Right ventricle myocardium superior (tissue), 1 donor: Measurements from ENCODE around the gene CARM1. TPM values are rescaled to one million over a fixed set of nuclear protein-coding genes. Genes with fewer than 3 reads are reported as not detected.
A peak's percentile ranks its signal among the peaks of the same experiment; 100 is the strongest.
"Not testable (repeated sequence)": the region's sequence is repeated elsewhere in the genome, so short reads cannot be mapped to it uniquely, and the experiment has no call there.

Experiments used
- ATAC-seq: fragments of 200-7000 bp; cut with Tn5 transposase; one replicate; pipeline ENCODE4 v1.9.1; 2020; ENCODE audit warnings: mild to moderate bottlenecking; ENCODE audit not compliant: poor library complexity
- DNase-seq: peaks from one replicate; pipeline ENCODE4 v3.0.0-alpha.2; 2020
- intact Hi-C: fragments of 100-400 bp; cut with DNase I; formaldehyde crosslinking; loops from one replicate; pipeline ENCODE4 v1.11.2; 2022
- total RNA-seq: library from RNA; stranded (reverse); fragmentation: NEBNext Ultra II Directional; extraction: Animal tissue kit (Norgen Biotek cat#: 25700); gene quantifications from one replicate; pipeline ENCODE4 v1.2.1, GENCODE V29; 2021
- donor health status: DM: no; HTN: yes; CAD: no; lungs with severe emphysema.

CARM1 gene
- total RNA-seq, 1 donor from 2014 or later: 29.9 TPM

DNA sequence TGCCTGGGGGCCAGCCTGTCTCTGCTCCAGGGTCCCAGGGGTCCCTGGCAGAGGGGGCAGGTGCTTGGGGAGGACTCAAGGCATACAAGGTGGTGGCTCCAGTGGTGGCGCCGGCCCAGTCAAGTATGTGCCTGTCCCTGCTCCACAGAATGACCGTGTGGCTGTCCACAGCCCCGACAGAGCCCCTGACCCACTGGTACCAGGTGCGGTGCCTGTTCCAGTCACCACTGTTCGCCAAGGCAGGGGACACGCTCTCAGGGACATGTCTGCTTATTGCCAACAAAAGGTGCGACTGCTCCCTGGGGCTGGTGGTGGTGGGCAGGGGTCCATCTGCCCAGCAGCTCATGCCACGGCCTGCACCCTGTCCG is 48.9 kb downstream of the CARM1 start:
- intact Hi-C loops: no loop called here
- ATAC-seq: no peak

DNA sequence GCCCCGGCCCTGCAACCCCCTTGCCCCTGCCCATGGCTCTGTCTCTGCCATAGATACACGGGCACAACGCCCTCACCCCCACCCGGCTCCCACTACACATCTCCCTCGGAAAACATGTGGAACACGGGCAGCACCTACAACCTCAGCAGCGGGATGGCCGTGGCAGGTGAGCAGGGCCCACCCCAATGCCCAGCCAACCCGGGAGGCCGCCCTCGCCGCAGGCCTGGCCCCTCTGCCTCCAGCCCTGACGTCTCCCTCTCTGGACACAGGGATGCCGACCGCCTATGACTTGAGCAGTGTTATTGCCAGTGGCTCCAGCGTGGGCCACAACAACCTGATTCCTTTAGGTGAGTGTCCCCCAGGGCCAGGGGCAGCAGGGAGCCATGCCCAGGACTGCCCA is 49.4 kb downstream of the CARM1 start:
- ATAC-seq (no peak), DNase-seq (no peak)
- intact Hi-C loops: no loop called here

More for the DNA sequence above, 48.9 kb downstream of the CARM1 start:
- no peak for DNase-seq

DNA sequence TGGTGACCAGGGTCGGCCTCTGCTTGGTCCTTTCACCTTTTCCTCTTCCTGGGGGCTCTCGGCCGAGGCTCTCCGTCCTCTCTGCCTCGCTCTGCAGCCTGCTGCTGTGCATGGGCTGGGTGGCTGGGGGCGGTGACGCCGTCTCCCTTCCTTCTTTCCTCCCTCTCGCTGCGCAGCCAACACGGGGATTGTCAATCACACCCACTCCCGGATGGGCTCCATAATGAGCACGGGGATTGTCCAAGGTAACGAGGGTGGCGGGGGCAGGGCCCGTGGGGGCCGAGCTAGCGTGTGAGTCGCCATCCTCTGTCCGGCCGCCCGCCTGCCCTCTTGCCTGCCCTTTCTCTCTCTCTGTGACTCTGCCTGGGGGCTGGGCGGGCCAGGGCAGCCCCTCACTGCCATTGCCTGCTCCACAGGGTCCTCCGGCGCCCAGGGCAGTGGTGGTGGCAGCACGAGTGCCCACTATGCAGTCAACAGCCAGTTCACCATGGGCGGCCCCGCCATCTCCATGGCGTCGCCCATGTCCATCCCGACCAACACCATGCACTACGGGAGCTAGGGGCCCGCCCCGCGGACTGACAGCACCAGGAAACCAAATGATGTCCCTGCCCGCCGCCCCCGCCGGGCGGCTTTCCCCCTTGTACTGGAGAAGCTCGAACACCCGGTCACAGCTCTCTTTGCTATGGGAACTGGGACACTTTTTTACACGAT is 50.0 kb downstream of the CARM1 start:
- intact Hi-C loops: no loop called here
- ATAC-seq (peak; percentile 5), DNase-seq (no peak)

DNA sequence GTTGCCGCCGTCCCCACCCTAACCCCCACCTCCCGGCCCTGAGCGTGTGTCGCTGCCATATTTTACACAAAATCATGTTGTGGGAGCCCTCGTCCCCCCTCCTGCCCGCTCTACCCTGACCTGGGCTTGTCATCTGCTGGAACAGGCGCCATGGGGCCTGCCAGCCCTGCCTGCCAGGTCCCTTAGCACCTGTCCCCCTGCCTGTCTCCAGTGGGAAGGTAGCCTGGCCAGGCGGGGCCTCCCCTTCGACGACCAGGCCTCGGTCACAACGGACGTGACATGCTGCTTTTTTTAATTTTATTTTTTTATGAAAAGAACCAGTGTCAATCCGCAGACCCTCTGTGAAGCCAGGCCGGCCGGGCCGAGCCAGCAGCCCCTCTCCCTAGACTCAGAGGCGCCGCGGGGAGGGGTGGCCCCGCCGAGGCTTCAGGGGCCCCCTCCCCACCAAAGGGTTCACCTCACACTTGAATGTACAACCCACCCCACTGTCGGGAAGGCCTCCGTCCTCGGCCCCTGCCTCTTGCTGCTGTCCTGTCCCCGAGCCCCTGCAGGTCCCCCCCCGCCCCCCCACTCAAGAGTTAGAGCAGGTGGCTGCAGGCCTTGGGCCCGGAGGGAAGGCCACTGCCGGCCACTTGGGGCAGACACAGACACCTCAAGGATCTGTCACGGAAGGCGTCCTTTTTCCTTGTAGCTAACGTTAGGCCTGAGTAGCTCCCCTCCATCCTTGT is 50.7 kb downstream of the CARM1 start:
- peak; percentile 32 for DNase-seq
- no peak for ATAC-seq
- intact Hi-C loops: no loop called here

DNA sequence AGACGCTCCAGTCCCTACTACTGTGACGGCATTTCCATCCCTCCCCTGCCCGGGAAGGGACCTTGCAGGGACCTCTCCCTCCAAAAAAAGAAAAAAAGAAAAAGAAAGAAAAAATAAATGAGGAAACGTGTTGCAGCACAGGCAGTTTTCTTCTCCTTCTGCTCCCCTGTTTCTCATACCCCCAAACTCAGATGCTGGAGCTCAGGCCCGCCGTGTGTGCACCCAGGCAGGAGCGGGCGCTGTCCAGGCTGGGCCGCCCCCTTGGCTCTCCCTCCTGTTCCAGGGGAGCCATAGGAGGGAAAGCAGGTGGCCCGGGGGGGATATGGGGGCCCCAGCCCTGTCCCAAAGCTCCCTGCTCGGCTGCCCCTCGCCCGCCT is 51.3 kb downstream of the CARM1 start:
- DNase-seq (peak; percentile 21), ATAC-seq (no peak)
- intact Hi-C loops: no loop called here

DNA sequence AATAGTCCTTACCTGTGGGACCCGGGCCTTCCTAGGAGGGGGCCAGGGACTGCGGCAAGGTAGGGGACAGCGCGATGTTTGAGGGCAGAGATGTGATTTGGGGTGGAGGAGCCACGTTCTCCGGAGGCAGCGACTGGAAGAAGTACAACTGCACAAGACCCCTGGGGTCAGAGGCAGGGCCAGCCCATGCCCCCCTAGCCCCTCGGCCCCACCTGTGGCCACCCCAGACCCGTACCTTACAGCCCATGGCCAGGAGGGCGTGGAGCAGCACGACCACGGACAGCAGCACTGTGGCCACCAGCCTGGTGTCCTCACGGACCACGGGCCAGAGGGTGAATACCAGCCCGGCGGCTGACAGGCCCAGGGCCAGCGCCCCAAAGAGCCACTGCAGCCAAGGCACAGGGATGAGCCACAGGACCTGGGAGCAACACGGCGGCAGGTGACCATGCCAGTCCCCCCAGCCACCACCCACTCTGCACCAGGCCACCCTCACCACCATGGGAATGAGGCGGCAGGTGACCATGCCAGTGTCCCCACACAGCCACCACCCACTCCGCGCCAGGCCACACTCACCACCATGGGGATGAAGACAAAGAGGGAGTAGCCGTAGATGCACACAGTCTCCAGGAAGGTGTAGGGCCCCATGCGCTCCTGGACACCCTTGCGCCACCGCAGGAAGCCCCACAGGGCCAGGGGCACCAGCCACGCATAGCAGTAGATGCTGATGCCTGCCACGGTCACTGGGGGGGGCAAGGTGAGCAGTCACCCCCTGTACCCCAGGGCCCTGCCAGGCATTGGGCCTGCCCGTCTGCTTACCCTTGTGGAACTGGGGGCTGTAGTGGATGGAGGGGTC is 52.1 kb downstream of the CARM1 start:
- ATAC-seq: no peak
- DNase-seq: peak; percentile 24
- intact Hi-C loops: no loop called here

DNA sequence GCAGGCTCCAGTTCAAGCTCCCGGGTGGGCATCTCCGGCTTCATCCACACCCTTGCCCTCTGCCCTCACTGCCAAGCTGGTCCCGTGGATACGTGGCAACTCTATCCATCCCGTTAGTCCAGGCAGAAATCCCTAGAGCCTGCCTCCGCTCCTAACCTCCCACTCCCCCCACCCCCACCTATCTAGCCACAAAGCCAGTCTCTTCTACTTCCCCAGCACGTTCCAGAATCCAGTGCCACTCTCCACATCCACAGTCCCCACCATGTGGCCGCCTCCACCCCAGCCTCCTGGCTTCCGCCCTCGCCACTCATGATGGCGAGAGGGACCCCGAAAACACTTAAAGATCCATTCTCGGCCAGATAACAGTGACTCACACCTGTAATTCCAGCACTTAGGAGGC is 53.2 kb downstream of the CARM1 start:
- no peak for DNase-seq
- intact Hi-C loops: no loop called here
- ATAC-seq: no peak

DNA sequence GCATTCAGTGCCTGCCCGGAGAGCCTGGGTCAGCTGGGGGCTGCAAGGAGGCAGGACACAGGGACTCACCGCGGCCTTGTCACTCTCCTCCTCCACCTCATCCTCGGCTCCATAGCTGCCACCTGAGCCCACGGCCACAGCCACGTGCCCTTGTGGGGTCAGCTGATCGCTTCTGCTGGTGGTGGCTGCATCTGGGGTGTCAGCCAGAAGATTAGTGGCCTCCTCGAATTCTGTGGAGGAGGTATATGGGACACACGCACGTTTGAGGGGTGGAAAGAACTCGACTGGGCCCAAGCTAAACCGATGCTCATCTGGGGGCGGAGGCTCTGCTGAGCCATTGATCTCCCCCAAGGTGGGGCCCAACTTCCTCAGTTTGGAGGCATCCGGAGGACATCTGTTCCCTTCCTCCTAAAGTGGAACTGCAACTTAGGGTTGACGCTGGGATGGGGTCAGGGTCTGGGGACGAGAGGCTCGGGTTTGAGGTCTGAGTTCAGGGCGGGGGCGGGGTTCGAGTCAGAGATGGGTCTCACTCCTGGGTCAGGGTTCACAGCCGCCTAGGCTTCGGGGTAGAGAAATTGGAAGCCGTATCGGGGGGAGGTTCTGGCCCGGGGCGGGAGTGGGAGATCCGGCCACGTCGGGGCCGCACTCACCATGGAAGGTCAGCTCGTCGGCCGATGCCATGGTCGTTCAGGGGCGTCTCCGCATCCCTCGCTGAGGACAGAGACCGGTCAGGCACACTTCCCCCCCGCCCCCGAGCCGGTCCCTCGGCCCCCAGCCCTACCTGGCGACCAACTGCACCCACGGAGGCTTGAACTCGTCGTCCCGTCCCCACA is 56.6 kb downstream of the CARM1 start:
- intact Hi-C loops: no loop called here
- peak; percentile 3 for ATAC-seq

DNA sequence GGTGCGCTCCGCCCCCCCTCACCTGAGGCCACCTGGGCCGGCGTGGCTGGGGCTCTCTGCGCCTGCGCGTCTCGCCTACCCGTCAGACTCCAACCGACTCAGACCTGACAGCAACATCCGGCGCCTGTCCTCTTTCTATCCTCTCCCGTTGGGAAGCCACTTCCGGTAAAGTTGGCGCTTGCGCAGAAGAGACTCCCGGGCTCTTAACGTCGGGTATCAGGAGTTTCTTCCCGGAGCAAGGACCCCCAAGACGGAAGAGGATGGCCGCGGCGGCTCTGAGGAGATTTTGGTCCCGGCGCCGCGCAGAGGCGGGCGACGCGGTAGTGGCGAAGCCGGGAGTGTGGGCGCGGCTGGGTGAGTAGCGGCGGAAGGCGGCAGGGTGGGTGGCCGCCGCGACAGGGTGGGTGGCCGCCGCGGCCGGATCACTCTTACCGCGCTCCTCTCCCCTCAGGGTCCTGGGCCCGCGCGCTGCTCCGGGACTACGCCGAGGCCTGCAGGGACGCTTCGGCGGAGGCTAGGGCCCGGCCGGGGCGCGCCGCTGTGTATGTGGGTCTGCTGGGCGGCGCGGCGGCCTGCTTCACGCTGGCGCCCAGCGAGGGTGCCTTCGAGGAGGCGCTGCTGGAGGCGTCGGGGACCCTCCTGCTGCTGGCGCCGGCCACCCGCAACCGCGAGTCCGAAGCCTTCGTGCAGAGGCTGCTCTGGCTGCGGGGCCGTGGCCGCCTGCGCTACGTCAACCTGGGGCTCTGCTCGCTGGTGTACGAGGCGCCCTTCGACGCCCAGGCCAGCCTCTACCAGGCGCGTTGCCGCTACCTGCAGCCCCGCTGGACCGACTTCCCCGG is 57.4 kb downstream of the CARM1 start, which contains the start of the genes TIMM29 and YIPF2:
Gene TIMM29, plus strand, starts transcription at position 249 of the 839 bp plus-strand sequence. Its CDS starts 12 bp downstream, at position 261.
Gene YIPF2, minus strand, starts transcription at position 77 of the 839 bp plus-strand sequence. CDS start 229 bp downstream, outside the sequence.
- DNase-seq (peak; percentile 97), ATAC-seq (peak; percentile 98)
- intact Hi-C loops: no loop called here

More for the DNA sequence above, 56.6 kb downstream of the CARM1 start:
- no peak for DNase-seq

DNA sequence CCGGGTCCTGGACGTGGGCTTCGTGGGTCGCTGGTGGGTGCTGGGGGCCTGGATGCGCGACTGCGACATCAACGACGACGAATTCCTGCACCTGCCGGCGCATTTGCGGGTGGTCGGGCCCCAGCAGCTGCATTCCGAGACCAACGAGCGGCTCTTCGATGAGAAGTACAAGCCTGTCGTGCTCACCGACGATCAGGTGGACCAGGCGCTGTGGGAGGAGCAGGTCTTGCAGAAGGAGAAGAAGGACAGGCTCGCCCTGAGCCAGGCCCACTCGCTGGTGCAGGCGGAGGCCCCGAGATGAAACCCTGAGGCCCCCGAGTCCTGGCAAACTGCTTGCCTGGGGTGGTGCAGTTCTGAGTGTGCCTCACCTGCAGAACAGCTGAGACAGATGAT is 58.0 kb downstream of the CARM1 start:
- intact Hi-C loops: no loop called here
- ATAC-seq (no peak), DNase-seq (no peak)

DNA sequence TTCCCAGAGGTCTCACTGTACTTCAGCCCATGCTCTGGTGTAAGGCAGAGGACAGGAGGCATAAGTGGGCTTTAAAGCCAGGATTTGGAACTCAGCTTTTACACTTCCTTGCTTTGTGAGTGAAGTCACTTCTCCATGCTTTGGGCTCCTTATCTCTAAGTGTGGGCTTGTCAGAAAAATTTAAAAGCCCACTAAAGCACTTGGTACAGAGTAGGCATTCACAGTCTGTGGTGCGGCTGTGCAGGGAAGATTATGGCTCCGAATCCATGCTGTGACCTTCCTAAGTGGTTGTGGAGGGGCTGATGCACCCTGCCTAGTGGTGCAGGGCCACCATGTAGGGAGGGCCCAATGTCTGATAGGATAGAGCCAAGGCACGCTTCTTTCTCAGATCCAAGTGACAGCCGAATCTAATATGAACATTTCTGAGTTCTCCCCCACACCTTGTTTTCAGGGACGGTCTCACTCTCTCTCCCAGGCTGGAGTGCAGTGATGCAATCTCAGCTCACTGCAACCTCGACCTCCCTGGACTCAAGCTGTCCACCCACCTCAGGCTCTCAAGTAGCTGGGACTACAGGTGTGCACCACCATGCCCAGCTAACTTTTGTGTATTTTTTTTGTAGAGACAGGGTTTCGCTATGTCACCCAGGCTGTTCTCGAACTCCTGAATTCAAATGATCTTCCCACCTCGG is 64.2 kb downstream of the CARM1 start:
- no peak for ATAC-seq
- no peak for DNase-seq
- intact Hi-C loops: no loop called here

DNA sequence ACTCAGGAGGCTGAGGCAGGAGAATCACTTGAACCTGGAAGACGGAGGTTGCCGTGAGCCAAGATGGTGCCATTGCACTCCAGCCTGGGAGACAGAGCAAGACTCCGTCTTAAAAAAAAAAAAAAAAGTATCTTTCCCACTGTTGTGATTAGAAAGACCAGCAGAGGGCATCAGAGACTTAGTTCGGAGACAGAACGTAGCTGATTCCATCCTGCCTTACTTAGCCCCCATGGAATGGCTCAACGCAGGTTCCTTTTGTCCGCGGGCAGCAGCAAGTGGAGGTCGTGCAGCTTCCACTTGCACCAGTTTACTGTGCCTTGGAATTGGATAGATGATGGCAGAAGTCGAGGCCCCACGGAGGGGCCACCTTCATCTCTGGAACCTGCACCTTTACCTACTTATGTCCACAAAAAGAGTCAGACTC is 65.3 kb downstream of the CARM1 start:
- peak; percentile 83 for ATAC-seq
- intact Hi-C loops: no loop called here
- no peak for DNase-seq

DNA sequence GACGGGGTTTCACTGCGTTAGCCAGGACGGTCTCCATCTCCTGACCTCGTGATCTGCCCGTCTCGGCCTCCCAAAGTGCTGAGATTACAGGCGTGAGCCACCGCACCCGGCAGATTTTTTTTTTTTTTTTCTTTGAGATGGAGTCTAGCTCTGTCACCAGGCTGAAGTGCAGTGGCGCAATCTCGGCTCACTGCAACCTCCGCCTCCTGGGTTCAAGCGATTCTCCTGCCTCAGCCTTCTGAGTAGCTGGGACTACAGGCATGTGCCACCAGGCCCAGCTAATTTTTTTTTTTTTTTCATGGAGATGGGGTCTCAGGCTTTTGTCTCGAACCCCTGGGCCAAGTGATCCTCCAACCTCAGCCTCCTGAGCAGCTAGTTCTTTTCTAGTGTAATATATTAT is 70.3 kb downstream of the CARM1 start:
- intact Hi-C loops, ATAC-seq, DNase-seq: not testable (repeated sequence)

DNA sequence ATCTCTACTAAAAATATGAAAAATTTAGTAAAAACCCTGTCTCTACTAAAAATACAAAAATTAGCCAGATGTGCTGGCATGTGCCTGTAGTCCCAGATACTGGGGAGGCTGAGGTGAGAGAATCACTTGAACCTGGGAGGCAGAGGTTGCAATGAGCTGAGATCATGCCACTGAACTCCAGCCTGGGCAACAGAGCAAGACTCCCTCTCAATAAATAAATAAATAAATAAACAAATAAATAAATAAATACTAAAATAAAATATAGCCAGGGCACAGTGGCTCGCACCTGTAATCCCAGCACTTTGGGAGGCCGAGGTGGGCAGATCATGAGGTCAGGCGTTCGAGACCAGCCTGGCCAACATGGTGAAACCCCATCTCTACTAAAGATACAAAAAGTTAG is 72.1 kb downstream of the CARM1 start:
- DNase-seq, ATAC-seq, intact Hi-C loops: not testable (repeated sequence)

DNA sequence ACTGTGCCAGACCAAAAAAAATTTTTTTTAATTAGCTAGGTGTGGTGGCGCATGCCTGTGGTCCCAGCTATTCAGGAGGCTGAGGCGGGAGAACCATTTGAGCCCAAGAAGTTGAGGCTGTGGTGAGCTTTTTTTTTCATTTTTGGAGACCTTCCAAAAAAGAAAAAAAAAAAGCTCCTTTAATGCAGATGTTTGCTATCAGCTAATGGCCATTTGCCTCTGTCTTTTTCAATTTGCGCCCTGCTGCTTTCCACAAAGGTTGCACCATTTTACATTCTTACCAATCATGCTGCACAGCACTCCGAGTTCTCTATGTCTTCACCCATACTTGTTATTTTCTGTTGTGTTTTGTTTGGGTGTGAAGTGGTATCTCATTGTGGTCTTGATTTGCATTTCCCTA is 73.9 kb downstream of the CARM1 start:
- intact Hi-C loops: no loop called here
- no peak for ATAC-seq
- DNase-seq: no peak

DNA sequence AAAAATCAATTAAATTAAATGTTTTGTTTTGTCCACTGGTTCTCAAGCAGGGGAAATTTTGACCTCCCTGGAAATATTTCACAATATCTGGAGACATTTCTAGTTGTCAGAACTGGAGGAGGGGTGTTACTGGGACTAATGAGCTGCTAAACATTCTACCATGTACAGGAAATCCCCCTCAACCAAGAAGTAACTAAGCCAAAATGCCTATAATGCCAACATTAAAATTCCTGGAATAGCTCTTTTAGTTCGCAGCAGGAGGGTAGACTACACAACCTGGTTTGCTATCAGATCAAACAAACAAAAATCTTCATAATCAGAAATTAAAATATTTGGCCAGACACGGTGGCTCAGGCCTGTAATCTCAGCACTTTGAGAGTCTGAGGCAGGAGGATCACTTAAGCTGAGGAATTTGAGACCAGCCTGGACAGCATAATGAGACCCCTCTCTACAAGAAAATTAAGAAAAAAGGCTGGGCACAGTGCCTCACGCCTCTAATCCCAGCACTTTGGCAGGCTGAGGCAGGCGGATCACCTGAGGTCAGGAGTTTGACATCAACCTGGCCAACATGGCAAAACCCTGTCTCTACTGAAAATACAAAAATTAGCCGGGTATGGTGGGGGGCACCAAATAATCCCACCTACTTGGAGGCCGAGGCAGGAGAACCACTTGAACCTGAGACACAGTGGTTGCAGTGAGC is 75.8 kb downstream of the CARM1 start:
- ATAC-seq (no peak), DNase-seq (no peak)
- intact Hi-C loops: no loop called here
